Loucy (cell line): ENCODE data around the gene SAPCD2.
A peak's percentile ranks its signal among the peaks of the same experiment; 100 is the strongest.

Experiments
- CTCF ChIP-seq: fragments of 200-600 bp; sonication (generic); conservative IDR thresholded peaks from 2 replicates; pipeline ENCODE4 v1.5.1; 2014; ENCODE audit warnings: mild to moderate bottlenecking, antibody characterized with exemption, low read length
- EZH2phosphoT487 ChIP-seq: fragments of 200-600 bp; IDR thresholded peaks from 2 replicates; pipeline ENCODE4 v1.6.1; 2018; ENCODE audit warnings: antibody characterized with exemption, mild to moderate bottlenecking, moderate library complexity, borderline replicate concordance

- TF ChIP-seq CTCF (peak; percentile 48), EZH2phosphoT487 (no peak)
Observed at GRCh38 chr9:137049544-137050449, 20.6 kb downstream of the SAPCD2 start.
